GM19023 (cell line): ENCODE results near the gene PYGM.

Experiments
- ATAC-seq: cut with Tn5 transposase; IDR thresholded peaks from one replicate; pipeline ENCODE4 v1.9.1; 2021; ENCODE audit warnings: mild to moderate bottlenecking, moderate library complexity; ENCODE audit not compliant: unreplicated experiment

PYGM gene

DNA sequence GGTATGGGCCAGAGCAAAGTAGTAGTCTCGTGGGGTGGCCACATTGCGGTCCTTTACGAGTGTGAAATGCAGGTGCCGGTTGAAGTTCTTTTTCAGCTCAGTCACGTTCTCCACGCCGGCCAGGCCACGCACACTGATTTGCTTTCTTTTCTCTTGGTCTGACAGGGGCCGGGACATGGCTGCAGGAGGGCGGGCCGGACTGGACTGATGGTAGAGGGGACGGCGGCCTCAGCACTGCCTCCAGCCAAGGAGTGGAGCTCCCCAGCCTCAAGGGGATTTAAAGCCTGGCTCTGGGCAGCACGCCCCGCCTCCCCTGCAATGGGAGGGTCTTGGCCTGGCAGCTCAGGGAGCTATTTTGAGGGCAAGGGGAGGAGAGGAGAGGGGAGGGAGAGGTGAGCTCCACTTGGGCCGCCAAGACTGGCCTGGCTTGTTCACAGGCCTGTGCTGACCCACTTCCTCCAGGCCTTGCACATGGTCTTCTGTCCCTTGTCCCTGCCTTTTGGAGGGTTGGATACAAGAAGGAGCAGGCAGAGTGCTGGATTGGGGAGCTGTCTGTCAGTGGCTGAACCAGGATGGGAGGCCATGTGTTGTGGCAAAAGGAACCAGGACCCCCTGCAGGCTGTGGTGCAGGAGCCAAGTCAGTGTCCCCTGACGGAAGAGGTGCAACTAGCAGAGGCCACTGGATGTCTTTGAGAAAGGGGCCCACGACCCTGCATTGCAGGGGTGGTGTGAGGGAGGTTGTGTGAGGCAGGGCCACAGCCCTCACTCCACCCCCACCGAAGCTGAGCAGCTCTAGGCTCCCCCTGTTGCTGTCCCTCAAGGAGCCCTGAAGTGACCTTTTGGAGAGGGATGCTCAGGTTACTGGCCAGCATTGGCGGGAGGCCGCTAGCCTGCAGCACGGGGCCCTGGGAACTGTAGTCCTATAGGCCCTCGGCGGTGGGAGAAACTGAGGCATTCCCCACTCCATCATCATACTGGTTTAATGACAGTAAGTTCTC, at the start of gene PYGM:
TSS of gene PYGM (minus strand) at position 253 of the 998 bp plus-strand sequence. CDS start at position 177, 76 bp downstream.
- no peak for ATAC-seq

DNA sequence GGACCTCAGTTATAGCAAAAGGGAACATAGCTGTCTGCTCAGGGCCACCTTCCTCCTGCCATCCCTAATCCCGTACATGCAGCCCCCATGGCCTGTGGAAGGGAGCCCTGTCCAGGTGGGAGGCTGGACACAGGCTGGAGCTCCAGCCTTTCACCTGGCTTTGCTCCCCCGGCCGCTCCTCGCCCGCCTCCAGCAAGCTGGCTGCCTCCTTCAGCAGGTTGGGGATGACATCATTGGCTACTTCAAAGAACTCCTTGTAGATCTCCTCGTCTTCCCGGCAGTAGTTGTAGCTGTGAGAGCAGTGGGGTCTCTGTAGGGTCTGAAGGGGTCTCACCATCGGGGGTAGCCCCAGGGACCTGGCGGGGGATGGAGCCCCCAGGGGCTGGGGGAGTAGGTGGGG, 45.7 kb upstream of the PYGM start:
- ATAC-seq = no peak

DNA sequence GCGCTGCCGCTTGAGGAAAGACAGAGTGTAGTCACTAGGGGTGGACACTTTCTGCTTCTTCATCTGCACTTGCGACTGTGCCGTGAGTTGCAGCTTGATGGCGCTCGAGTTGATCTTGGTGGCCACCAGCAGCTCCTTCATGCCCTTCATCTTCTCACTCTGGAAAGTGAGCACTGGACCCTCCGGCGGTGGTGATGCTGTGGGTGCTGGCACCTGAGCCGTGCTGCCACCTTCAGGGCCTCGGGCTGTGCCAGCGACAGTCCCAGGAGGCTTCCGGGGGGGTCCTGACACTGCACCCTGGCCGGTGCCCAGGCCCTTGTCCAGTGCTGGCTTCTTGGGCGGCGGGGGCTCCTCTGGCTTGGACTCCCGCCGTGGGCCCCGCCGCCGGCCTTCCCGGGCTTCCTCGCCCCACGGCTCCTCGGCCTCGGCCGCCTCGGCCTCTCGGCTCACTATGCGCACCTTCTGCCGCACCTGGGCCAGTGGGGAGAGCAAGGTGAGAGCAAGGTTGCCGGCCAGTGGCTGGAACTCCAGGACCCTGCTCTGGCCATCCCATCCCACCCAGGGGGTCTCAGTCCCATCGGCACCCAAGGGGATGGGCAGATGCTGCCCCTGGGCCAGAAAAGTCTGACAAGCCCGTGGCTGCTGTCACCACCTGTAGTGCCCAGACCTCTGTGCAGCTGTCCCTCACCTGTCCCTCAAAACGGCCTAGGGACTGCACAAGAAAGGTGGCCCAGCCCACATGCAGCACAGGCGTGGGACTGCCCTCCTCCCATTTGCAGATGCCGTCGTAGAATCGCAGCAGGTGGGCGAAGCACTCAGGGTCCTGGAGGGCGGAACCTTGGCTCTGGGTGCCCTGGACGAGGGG, 44.8 kb upstream of the PYGM start:
- ATAC-seq = no peak

DNA sequence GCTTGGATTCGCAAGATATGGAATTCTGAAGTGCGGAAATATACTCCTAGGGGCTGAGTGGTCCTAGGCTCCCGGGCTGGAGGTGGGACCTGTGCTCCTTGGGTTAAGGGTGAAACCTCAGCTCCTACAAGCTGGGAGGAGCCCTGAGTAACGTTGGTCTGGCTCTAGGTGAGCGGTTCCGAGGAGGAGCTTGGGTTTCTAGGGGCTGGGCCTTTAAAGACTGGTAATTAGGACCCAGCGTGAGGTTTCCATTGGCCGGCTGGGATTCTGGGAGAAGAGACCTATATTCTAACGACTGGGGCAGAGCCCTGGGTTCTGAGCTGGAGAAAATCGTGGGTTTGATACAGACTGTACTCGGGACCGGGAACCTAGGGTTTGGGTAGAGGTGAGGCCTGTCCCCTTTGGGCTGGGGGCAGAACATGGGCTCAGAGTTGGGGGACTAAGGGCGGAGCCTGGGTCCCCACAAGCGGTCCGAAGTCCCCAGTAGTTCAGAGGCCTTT, 44.1 kb upstream of the PYGM start:
- ATAC-seq = no peak

DNA sequence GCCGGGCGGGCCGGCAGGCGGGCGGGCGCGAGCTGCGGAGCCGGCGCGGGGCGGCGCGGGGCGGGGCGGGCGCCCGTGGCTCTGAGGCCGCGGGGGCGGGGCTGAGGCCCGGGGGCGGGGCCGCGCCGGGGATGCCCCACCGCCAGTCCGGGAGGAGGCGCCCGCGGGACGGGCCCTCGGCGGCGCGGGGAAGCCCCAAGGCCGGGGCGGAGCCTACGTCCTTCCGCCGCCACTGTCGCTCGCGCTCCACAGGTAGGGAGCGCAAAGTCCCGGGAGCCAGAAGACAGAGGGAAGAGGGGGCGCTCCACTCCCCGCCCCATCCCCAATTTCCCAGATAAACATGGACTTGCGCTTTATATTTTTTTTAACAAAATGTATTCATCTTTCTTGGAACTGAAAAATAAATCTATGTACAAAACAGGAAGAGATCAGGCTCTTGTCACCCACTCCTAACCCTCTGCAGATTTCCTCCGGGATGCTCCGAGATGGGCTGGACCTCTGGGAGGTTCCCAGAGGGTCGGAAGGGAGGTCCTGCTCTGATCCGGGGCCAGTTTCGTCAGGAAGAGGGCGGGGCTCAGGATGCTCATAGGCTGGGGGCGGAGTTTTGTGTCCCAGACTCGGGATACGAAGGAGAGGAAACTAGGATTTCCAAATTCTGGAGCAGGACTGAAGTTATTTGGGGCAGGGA, 43.5 kb upstream of the PYGM start, which contains the start of gene MAP4K2:
TSS of gene MAP4K2 (minus strand) at position 57 of the 688 bp plus-strand sequence. CDS start 65 bp downstream, outside the sequence.
- ATAC-seq = peak; percentile 65

DNA sequence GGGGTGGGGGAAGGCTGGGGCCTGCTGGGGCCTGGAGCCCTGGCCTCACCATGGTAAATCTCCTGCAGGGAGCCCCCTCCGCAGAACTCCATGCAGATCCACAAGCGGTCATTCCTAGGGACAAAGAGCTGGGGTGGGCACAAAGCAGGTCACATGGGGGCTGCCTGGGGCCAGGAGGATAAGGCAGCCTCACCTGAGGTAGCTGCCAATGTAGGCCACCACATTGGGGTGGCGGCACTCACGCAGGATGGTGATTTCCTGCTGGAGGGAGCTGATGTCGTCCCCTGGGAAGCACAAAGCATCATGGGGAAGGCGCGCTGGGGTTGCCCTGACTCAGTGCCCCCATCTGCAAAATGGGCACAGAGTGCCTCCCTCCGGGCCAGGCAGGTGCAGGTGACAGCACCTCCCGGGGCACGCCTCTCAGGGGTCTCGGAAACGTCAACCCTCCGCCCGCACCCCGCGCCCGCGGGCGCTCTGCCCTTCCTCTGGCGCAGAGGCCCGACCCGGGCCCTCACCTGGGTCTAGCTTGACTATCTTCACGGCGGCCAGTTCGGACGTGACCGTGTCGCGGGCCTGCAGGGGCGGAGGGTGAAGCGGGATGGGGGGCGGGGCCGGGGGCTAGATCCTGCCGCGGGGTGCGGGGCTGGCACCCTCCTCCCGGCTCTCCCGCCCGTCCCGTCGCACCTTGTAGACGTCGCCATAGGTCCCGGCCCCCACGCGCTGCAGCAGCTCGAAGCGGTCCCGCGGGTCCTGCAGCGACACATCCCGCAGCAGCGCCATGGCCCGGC, 42.8 kb upstream of the PYGM start:
- ATAC-seq = peak; percentile 17

DNA sequence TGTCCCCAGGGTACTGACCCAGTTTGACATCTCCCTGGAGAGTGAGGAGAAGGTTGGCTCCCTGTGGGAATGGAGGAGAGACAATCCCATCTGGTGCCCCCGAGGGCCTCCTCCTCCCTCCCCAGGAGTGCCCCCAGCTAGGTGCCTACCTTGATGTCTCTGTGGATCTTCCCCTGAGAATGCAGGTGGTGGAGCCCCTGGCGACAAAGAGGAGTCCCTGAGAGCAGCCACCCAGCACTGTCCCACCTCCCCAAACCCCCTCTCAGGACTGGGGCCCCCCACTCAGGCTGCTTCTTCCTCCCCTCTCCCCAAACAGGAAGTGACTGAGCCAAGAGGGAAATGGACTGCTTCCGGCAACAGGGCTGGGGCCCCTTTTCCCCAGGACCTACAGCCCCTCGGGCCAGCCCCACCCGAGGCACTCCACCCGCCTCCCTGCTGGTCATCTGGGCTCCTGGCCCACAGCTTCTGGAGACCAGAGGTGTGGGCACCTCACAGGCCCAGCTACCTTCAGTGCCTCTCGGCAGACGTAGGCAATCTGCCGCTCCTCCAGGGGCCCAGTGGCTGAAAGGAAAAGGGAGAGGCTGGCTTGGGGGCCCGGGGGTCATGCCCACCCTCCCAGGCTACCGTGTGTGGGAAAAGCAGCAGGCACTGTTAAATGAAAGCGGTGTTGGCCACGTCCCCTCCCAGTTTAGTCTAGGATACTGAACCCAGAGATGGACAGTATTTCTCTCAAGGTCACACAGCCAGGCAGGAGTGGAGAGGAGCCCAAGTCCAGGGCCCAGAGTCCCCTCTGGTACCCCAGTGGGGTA, 42.0 kb upstream of the PYGM start:
- ATAC-seq = no peak

DNA sequence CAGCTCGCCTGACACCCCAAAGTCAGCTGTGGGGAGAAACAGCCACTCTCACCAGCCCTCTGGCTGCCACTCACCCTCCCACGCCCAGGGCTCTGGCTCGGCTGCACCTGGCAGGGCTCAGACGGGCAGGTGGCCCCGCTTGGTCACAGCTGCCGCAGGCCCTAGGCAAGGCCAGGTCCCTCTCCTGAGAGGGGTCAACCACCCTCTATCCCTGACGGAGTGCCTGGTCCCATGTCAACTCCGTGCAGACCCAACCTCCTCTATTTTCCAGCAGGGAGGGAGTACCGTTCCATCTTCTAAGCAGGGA, 41.3 kb upstream of the PYGM start:
- no peak for ATAC-seq

DNA sequence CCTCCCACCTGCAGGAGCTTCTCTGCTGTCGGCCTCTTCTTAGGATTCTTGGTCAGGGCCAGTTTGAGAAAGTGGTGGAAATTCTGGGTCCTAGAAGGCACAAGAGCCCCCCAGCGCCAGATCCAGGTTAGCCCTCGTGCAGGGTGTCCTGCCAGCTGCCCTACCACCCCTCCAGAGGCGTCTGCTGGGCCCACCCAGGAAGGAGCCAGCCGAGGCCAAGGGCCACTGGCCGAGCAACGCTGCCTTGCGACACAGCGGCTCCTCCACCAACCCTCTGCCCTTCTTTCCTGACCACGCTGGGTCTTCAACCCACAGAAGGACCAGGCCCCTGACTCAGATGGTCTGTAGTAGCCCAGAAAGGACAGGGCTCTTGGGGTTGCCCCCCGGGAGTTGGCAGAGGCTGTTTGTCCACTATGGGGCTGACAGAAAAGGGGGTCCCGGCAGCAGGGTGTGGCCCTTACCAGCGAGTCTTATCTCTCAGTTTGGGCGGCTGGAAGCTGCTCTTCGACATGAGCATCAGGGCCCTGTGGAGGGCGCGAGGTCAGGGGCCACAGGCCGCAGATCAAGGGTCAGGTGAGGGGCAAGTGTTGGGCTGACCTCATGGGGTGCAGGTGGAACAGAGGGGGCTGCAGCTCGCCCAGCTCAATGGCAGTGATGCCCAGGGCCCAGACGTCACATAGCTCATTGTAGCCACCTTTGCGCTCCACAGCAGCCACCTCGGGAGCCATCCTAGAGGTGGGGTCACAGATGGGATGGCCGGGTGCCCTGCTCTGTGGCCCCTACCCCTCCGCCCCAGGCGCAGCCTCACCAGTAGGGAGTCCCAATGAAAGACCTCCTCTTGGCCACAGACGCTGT, 40.8 kb upstream of the PYGM start:
- ATAC-seq = no peak

DNA sequence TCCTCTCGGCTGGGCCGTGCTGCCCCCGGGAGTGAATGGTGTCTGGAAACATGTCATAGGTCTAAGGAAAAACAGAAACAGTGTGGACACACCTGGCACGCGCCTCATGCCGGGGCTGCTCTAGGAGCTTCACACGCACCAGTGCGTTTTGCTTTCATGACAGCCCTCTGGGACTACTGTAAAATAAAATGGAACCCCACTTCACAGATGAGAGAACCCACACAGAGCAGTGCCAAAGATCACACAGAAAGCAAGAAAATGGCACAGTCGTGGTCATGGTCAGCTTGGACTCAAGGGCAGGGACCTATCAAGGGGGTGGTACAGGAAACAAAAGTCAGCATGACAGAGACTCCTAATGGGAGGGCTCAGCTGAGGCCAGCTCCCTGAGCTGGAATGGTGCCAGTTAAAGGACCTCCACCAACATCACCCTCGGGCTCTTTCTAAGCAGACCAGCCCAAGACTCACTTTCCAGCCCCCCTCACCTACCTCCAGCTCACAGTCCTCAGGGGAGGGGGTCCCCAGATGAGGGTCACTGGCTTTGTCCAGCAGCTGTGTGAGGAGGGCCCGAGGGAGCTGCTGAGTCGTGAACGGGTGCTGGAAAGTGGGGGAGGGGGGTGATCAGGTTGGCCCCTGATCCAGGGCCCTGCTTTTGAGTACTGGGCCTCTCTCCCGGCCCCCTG, 40.0 kb upstream of the PYGM start:
- no peak for ATAC-seq

DNA sequence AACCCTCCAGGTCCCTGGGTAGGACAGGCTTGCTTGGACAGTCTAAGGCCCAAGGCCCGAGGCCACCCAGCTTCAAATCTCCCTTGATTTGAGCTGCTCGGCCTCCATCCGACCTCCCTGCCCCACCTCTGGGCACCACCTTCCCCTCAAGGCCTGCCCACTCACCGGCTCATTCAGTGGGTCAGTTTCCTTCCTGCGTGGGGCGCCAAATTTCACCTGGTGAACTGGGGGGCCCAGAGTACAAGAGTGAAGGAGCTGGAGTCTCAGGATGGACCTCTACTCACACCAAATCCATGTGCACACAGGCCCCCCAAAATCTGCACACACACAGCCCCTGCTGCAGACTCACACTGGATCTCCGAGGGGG, 39.5 kb upstream of the PYGM start:
- ATAC-seq = no peak

DNA sequence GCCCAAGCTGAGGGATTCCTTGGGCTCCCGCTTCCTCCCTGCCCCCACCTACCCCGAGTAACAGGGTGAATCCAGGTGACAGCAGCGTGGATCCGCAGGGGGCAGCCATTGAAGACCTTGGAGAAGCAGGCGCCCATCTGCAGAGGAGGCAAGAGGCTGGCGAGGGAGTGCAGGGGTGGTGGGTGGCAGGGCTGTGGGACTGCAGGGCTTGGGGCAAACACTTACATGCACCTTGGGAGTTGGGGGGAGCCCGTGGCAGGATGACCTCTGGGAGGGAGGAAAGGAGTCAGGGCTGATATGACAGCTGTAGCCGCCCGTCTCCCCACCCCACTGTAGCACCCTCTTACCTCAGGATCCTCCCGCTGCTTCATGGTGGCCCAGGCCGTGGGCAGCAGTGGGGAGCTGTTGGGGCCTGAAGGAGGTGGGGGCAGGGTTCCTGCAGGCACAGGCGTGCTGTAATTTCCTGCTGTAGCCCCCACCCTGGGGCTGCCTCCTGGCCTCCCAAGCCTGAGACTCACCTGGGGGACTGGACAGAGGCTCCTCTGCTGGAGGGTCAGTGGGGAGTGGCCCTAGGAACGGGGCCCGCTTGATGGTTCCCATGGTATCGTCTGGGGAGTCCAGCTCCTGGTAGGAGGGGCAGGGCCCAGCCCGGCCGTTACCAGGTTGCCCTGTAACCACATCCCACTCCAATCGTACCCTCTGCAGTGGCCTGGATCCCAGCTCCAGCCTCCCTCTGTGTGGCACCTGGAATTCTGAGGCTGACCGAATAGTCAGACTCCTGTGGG, 37.2 kb upstream of the PYGM start:
- ATAC-seq = no peak

DNA sequence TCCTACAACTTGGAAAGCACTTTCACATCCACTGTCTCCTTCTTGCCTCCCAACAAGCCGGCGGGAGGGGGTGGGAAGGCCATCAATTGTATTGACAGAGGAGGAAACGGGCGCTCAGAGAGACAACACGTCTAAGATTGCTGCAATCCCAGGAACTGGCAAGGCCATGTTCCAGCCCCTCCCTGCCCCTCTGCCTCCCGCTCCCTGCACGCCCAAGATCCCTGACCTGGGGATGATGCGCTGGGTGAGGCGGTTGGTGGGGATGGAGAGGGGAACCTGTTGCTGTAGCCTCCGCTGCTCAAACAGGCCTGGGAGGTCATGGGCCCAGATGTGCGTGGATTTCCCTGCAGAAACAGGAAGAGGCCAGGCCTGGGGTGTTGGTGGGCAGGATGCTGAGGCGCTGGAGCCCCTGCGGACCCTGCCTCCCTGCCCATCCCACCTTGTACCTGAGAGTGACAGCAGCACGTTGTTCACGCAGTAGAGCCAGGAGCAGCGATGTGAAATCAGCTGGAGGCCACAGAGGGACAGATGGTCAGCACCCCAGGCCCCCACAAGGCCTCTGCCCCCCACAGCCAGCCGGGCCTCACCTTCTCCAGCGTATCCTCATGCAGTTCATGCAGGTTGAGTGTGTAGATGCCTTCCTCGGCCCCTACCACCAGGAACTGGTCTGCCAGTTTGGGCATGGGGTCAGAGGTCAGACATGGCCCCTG, 36.4 kb upstream of the PYGM start:
- no peak for ATAC-seq

DNA sequence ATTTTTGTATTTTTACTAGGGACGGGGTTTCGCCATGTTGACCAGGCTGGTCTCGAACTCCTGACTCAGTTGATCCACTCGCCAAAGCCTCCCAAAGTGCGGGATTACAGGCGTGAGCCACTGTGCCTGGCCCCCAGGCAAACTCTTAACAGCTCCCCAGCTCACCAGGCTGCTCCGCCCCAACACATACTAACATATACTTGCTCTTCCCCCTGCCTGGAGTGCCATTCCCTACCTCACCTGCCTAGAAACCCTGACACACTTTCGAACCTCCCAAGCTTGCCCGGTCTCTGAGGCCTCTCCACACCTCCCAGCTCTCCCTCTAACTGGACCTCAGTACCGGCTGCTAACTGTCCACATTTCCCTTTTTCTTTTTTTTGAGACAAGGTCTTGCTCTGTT, 34.8 kb upstream of the PYGM start:
- no peak for ATAC-seq

DNA sequence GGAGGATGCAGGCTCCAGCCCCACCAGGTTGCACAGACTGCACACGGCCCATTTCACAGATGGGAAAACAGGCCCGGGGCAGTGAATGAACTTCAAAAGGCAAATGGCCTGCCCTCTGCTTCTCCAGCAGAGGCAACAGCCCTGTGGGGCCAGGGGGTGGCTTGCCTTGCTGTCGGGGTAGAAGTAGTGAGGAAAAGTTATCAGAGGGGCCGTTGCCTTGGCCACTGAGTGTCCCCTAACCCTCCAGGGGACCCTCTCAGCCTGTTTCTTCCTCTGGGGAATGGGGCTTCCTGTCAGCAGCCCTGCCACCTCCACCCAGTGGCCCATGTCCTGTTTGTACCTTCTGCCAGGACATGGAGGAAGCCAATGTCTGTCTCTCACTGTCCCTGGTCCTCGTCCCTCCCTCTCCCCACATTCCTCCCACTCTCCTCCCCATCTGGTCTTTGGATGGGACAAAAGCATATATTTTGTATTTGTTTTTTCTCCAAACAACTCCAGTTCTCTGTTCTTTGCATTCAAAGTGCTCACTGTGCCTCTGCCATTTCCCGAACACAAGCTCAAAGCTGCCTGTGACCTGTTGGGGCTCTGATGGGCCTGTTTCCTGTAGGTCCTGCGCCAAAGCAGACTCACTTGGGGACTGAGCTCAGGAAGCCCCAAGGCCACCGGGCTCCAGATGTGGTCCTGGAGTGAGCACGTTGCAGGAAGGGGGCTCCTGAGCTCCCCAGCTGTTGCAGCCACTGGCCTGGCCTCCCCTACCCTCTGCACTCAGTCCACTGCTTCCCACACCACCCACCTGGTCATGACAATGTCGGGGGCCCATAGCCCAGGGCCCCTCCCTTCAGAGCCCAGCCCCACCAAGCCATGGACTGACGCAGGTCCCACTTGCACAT, 33.7 kb upstream of the PYGM start:
- no peak for ATAC-seq

DNA sequence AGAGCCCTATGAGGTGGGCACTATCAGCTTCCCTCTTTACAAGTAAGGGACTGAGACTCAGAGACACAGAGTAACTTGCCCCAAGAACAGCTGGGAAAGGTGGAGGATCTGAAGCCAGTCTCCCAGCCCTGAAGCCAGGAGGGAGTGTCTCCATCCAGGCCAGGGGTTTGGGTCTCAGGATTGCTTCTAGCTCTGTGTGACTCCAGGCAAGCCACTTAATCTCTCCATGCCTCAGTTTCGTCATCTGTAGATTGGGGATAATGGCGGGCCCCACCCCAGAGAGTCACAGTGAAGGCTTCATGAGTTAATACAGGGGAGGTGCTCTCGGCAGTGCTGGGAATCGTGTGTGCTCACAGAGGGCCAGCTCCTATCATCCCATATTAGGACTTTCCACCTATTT, 32.7 kb upstream of the PYGM start:
- ATAC-seq = no peak
